Glutamatergic neuron (in vitro differentiated cells): ENCODE results near the gene CYBC1. TPM values are rescaled to one million over a fixed set of nuclear protein-coding genes. Genes with fewer than 3 reads are reported as not detected.

Experiments used
- DNase-seq: peaks from one replicate; pipeline ENCODE4 v3.0.0; 2022
- H3K27ac Mint-ChIP-seq: one replicate; pipeline ENCODE4 v1.8.0; 2020; ENCODE audit warnings: mild to moderate bottlenecking, mixed read lengths, inconsistent platforms; ENCODE audit not compliant: unreplicated experiment
- H3K27me3 Mint-ChIP-seq: one replicate; pipeline ENCODE4 v1.8.0; 2020; ENCODE audit warnings: mild to moderate bottlenecking, moderate library complexity, mixed read lengths, inconsistent platforms; ENCODE audit not compliant: unreplicated experiment
- H3K36me3 Mint-ChIP-seq: one replicate; pipeline ENCODE4 v1.8.0; 2020; ENCODE audit warnings: mild to moderate bottlenecking, mixed read lengths, inconsistent platforms; ENCODE audit not compliant: unreplicated experiment
- H3K4me1 Mint-ChIP-seq: one replicate; pipeline ENCODE4 v1.8.0; 2020; ENCODE audit warnings: mild to moderate bottlenecking, low read depth, mixed read lengths, inconsistent platforms; ENCODE audit not compliant: unreplicated experiment
- H3K4me3 Mint-ChIP-seq: one replicate; pipeline ENCODE4 v1.8.0; 2020; ENCODE audit warnings: mild to moderate bottlenecking, mixed read lengths, inconsistent platforms; ENCODE audit not compliant: unreplicated experiment
- H3K9me3 Mint-ChIP-seq: one replicate; pipeline ENCODE4 v1.8.0; 2020; ENCODE audit warnings: mild to moderate bottlenecking, moderate library complexity, mixed read lengths, inconsistent platforms; ENCODE audit not compliant: unreplicated experiment
- total RNA-seq: library from RNA; stranded (reverse); fragmentation: NEBNext Ultra II Directional; extraction: Animal tissue kit (Norgen Biotek cat#: 25700); gene quantifications from one replicate; pipeline ENCODE4 v1.2.1, GENCODE V29; 2021; ENCODE audit not compliant: unreplicated experiment
- TF ChIP-seq, protein P1 (sequence below): fragments of 200-600 bp; sonication (generic); IDR thresholded peaks from one replicate; pipeline ENCODE4 v1.5.0; 2021; ENCODE audit not compliant: partially characterized antibody, unreplicated experiment

CYBC1 gene
- total RNA-seq, 1 donor from 2014 or later: 134 TPM

- H3K9me3 Mint-ChIP-seq: peaks cover 5% of the 10 kb centered on the region
- H3K27me3 Mint-ChIP-seq: peaks cover 2% of the 10 kb centered on the region
- H3K4me3 Mint-ChIP-seq: no peak overlapping the region
- H3K4me1 Mint-ChIP-seq: no peaks in the 10 kb centered on the region
- no peak for DNase-seq
- H3K27ac Mint-ChIP-seq: no peak overlapping the region
- TF ChIP-seq, protein P1, sequence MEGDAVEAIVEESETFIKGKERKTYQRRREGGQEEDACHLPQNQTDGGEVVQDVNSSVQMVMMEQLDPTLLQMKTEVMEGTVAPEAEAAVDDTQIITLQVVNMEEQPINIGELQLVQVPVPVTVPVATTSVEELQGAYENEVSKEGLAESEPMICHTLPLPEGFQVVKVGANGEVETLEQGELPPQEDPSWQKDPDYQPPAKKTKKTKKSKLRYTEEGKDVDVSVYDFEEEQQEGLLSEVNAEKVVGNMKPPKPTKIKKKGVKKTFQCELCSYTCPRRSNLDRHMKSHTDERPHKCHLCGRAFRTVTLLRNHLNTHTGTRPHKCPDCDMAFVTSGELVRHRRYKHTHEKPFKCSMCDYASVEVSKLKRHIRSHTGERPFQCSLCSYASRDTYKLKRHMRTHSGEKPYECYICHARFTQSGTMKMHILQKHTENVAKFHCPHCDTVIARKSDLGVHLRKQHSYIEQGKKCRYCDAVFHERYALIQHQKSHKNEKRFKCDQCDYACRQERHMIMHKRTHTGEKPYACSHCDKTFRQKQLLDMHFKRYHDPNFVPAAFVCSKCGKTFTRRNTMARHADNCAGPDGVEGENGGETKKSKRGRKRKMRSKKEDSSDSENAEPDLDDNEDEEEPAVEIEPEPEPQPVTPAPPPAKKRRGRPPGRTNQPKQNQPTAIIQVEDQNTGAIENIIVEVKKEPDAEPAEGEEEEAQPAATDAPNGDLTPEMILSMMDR: no peak
- peaks cover 4% of the 10 kb centered on the region for H3K36me3 Mint-ChIP-seq
Measured at GRCh38 chr17:82435103-82435502, 15.4 kb downstream of the CYBC1 start.

GRCh38 chr17:82434216-82434565 is 16.4 kb downstream of the CYBC1 start:
- TF ChIP-seq, protein P1: no peak
- no peak for DNase-seq
- H3K9me3 Mint-ChIP-seq: peaks cover 7% of the 10 kb centered on the region
- H3K27me3 Mint-ChIP-seq: peaks cover 2% of the 10 kb centered on the region
- no peak overlapping the region for H3K4me3 Mint-ChIP-seq
- H3K4me1 Mint-ChIP-seq: peaks cover 5% of the 10 kb centered on the region
- no peak overlapping the region for H3K27ac Mint-ChIP-seq
- peaks cover 4% of the 10 kb centered on the region for H3K36me3 Mint-ChIP-seq

GRCh38 chr17:82433560-82434215 is 16.9 kb downstream of the CYBC1 start:
- no peak for DNase-seq
- H3K27ac Mint-ChIP-seq: no peak overlapping the region
- peaks cover 7% of the 10 kb centered on the region for H3K9me3 Mint-ChIP-seq
- peaks cover 2% of the 10 kb centered on the region for H3K27me3 Mint-ChIP-seq
- peaks cover 5% of the 10 kb centered on the region for H3K4me1 Mint-ChIP-seq
- peaks cover 4% of the 10 kb centered on the region for H3K36me3 Mint-ChIP-seq
- H3K4me3 Mint-ChIP-seq: no peak overlapping the region
- TF ChIP-seq, protein P1: no peak

- no peak for DNase-seq
- H3K9me3 Mint-ChIP-seq: peaks cover 3% of the 10 kb centered on the region
- peaks cover 2% of the 10 kb centered on the region for H3K27me3 Mint-ChIP-seq
- TF ChIP-seq, protein P1: no peak
- H3K4me1 Mint-ChIP-seq: peaks cover 5% of the 10 kb centered on the region
- peaks cover 4% of the 10 kb centered on the region for H3K36me3 Mint-ChIP-seq
- H3K4me3 Mint-ChIP-seq: no peak overlapping the region
- no peak overlapping the region for H3K27ac Mint-ChIP-seq
Measured at GRCh38 chr17:82432017-82432416, 18.5 kb downstream of the CYBC1 start.

DNA sequence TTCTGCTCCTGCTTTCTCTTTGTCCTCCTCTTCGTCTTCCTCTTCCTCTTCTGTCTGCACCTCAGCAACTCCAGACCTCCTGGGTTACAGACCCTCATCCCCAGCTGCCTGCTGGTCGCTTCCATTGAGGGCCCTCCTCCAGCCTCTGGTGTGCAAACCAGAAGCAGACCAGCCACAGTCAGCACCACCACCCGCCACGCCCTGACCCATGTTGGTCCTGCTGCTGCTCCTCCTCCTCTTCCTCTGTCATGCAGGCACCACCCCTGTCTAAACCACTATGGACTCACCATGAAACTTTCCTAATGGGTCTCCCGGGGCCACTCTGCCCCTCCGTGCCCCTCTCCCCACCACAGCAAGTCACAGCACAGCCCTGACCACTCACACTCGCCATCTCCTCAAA is 20.7 kb downstream of the CYBC1 start:
- peaks cover 4% of the 10 kb centered on the region for H3K36me3 Mint-ChIP-seq

More for the DNA sequence above, 20.7 kb downstream of the CYBC1 start:
- TF ChIP-seq, protein P1: no peak
- peak overlapping the region; percentile 54 for H3K4me3 Mint-ChIP-seq
- H3K27me3 Mint-ChIP-seq: peaks cover 4% of the 10 kb centered on the region
- DNase-seq: no peak
- H3K9me3 Mint-ChIP-seq: peaks cover 3% of the 10 kb centered on the region
- H3K4me1 Mint-ChIP-seq: peaks cover 5% of the 10 kb centered on the region
- H3K27ac Mint-ChIP-seq: no peak overlapping the region
